Activated naive CD4-positive, alpha-beta T cell treated with anti-CD3 and anti-CD28 coated beads, Interleukin-2, amount 10 ng/mL, durations not matched to agents 7 days and 5 days (primary cell): ENCODE measurements around the gene S100A10.

Experiments
- CTCF ChIA-PET: fragments of 350-600 bp; sonication (Branson Sonifier 250); formaldehyde crosslinking; loops from one replicate; lab custom pipeline; 2021; ENCODE audit warnings: antibody characterized with exemption; lab: Charles Lee
- DNase-seq: peaks from one replicate; pipeline ENCODE4 v3.0.0-alpha.2; 2020
- H3K27ac Mint-ChIP-seq: one replicate; pipeline ENCODE4 v1.8.0; 2021; ENCODE audit warnings: mild to moderate bottlenecking, moderate library complexity, mixed read lengths
- H3K27me3 Mint-ChIP-seq: one replicate; pipeline ENCODE4 v1.8.0; 2021; ENCODE audit warnings: mild to moderate bottlenecking, mixed read lengths
- H3K36me3 Mint-ChIP-seq: one replicate; pipeline ENCODE4 v1.8.0; 2021; ENCODE audit warnings: mixed read lengths
- H3K4me1 Mint-ChIP-seq: one replicate; pipeline ENCODE4 v1.8.0; 2021; ENCODE audit warnings: mixed read lengths
- H3K4me3 Mint-ChIP-seq: one replicate; pipeline ENCODE4 v1.8.0; 2021; ENCODE audit warnings: mild to moderate bottlenecking, moderate library complexity, mixed read lengths
- H3K9me3 Mint-ChIP-seq: one replicate; pipeline ENCODE4 v1.8.0; 2021; ENCODE audit warnings: mixed read lengths

Gene S100A10

GRCh38 chr1:151958959-151959358, 34.7 kb downstream of the S100A10 start:
- Mint-ChIP-seq H3K27me3 (peaks cover 9% of the 10 kb centered on the region), H3K36me3 (no peaks in the 10 kb centered on the region), H3K9me3 (no peaks in the 10 kb centered on the region), H3K4me1 (peaks cover 5% of the 10 kb centered on the region), H3K27ac (no peak overlapping the region), H3K4me3 (no peak overlapping the region)
- CTCF ChIA-PET, result no interaction called here
- DNase-seq, result no peak

GRCh38 chr1:151956957-151957497, 36.6 kb downstream of the S100A10 start:
- Mint-ChIP-seq H3K4me3 (no peak overlapping the region), H3K4me1 (peaks cover 5% of the 10 kb centered on the region), H3K27me3 (peaks cover 13% of the 10 kb centered on the region), H3K36me3 (no peaks in the 10 kb centered on the region), H3K9me3 (no peaks in the 10 kb centered on the region), H3K27ac (no peak overlapping the region)
- CTCF ChIA-PET, result no interaction called here
- DNase-seq, result no peak

GRCh38 chr1:151953409-151954094, 40.1 kb downstream of the S100A10 start:
- H3K27ac Mint-ChIP-seq, result no peak overlapping the region
- H3K36me3 Mint-ChIP-seq, result no peaks in the 10 kb centered on the region
- no peaks in the 10 kb centered on the region for H3K4me1 Mint-ChIP-seq
- DNase-seq, result no peak
- peaks cover 25% of the 10 kb centered on the region for H3K27me3 Mint-ChIP-seq
- no peak overlapping the region for H3K4me3 Mint-ChIP-seq
- CTCF ChIA-PET, result interaction anchor here (1.2 to 2.0 kb wide), 4 partner anchors 14 to 48 kb away, joined by 3 to 9 read pairs (median 6); no protein-coding TSS in a partner anchor
- no peaks in the 10 kb centered on the region for H3K9me3 Mint-ChIP-seq

- no peak for DNase-seq
- Mint-ChIP-seq H3K4me3 (no peak overlapping the region), H3K9me3 (no peaks in the 10 kb centered on the region), H3K36me3 (no peaks in the 10 kb centered on the region), H3K27ac (no peak overlapping the region), H3K27me3 (peaks cover 25% of the 10 kb centered on the region), H3K4me1 (no peaks in the 10 kb centered on the region)
- CTCF ChIA-PET, result interaction anchor here (0.6 to 2.0 kb wide), 6 partner anchors 12 to 61 kb away, joined by 3 to 9 read pairs (median 4); no protein-coding TSS in a partner anchor
Observed at GRCh38 chr1:151952811-151953210, 40.8 kb downstream of the S100A10 start.

GRCh38 chr1:151949371-151950193, 44.1 kb downstream of the S100A10 start:
- Mint-ChIP-seq H3K27ac (no peak overlapping the region), H3K27me3 (peaks cover 23% of the 10 kb centered on the region), H3K4me3 (no peak overlapping the region), H3K36me3 (no peaks in the 10 kb centered on the region), H3K9me3 (no peaks in the 10 kb centered on the region), H3K4me1 (peaks cover 23% of the 10 kb centered on the region)
- DNase-seq, result no peak
- CTCF ChIA-PET, result interaction anchor here (1.0 to 2.8 kb wide), 5 partner anchors 8 to 48 kb away, joined by 3 to 14 read pairs (median 5); no protein-coding TSS in a partner anchor

GRCh38 chr1:151948506-151948905, 45.2 kb downstream of the S100A10 start:
- no peak for DNase-seq
- Mint-ChIP-seq H3K27me3 (peaks cover 21% of the 10 kb centered on the region), H3K9me3 (no peaks in the 10 kb centered on the region), H3K4me1 (peaks cover 25% of the 10 kb centered on the region), H3K4me3 (no peak overlapping the region), H3K27ac (no peak overlapping the region), H3K36me3 (no peaks in the 10 kb centered on the region)
- CTCF ChIA-PET, result interaction anchor here (1.9 to 2.8 kb wide), 2 partner anchors 9 to 19 kb away, joined by 4 to 14 read pairs; no protein-coding TSS in a partner anchor

GRCh38 chr1:151947140-151947539, 46.5 kb downstream of the S100A10 start:
- CTCF ChIA-PET, result interaction anchor here (0.7 to 1.1 kb wide), 2 partner anchors 9 to 14 kb away, joined by 3 to 4 read pairs; no protein-coding TSS in a partner anchor

GRCh38 chr1:151945725-151946722, 47.6 kb downstream of the S100A10 start:
- Mint-ChIP-seq H3K27me3 (peaks cover 13% of the 10 kb centered on the region), H3K9me3 (no peaks in the 10 kb centered on the region), H3K4me1 (peaks cover 25% of the 10 kb centered on the region), H3K36me3 (no peaks in the 10 kb centered on the region), H3K27ac (peak overlapping the region; percentile 47), H3K4me3 (no peak overlapping the region)
- CTCF ChIA-PET, result interaction anchor here (0.5 to 1.4 kb wide), 5 partner anchors 8 to 1342 kb away, joined by 3 to 4 read pairs (median 3); no protein-coding TSS in a partner anchor
- peak; percentile 77 for DNase-seq

More at GRCh38 chr1:151947140-151947539, 46.5 kb downstream of the S100A10 start:
- no peak overlapping the region for H3K27ac Mint-ChIP-seq
- no peaks in the 10 kb centered on the region for H3K9me3 Mint-ChIP-seq
- H3K27me3 Mint-ChIP-seq, result peaks cover 16% of the 10 kb centered on the region
- DNase-seq, result no peak
- H3K4me3 Mint-ChIP-seq, result no peak overlapping the region
- H3K36me3 Mint-ChIP-seq, result no peaks in the 10 kb centered on the region
- peaks cover 25% of the 10 kb centered on the region for H3K4me1 Mint-ChIP-seq

- Mint-ChIP-seq H3K27ac (peak overlapping the region; percentile 47), H3K4me3 (no peak overlapping the region), H3K27me3 (peaks cover 4% of the 10 kb centered on the region), H3K9me3 (no peaks in the 10 kb centered on the region), H3K4me1 (peaks cover 25% of the 10 kb centered on the region), H3K36me3 (no peaks in the 10 kb centered on the region)
- DNase-seq, result no peak
- CTCF ChIA-PET, result interaction anchor here (0.5 to 1.4 kb wide), 3 partner anchors 10 to 1343 kb away, joined by 3 to 4 read pairs (median 3); no protein-coding TSS in a partner anchor
Observed at GRCh38 chr1:151944857-151945575, 48.6 kb downstream of the S100A10 start.

- no peak overlapping the region for H3K27ac Mint-ChIP-seq
- no peak for DNase-seq
- H3K4me3 Mint-ChIP-seq, result no peak overlapping the region
- CTCF ChIA-PET, result interaction anchor here (1.4 kb wide), 1 partner anchor 21 kb away, joined by 3 read pairs; no protein-coding TSS in a partner anchor
- H3K36me3 Mint-ChIP-seq, result no peaks in the 10 kb centered on the region
- H3K27me3 Mint-ChIP-seq, result peaks cover 3% of the 10 kb centered on the region
- no peaks in the 10 kb centered on the region for H3K9me3 Mint-ChIP-seq
- peaks cover 25% of the 10 kb centered on the region for H3K4me1 Mint-ChIP-seq
Observed at GRCh38 chr1:151944126-151944856, 49.4 kb downstream of the S100A10 start.

- CTCF ChIA-PET, result no interaction called here
- DNase-seq, result no peak
- Mint-ChIP-seq H3K27me3 (peaks cover 3% of the 10 kb centered on the region), H3K9me3 (no peaks in the 10 kb centered on the region), H3K36me3 (no peaks in the 10 kb centered on the region), H3K4me3 (no peak overlapping the region), H3K4me1 (peaks cover 25% of the 10 kb centered on the region), H3K27ac (no peak overlapping the region)
Observed at GRCh38 chr1:151943591-151943990, 50.1 kb downstream of the S100A10 start.

GRCh38 chr1:151942882-151943281, 50.8 kb downstream of the S100A10 start:
- H3K27ac Mint-ChIP-seq, result no peak overlapping the region
- peaks cover 3% of the 10 kb centered on the region for H3K27me3 Mint-ChIP-seq
- no peaks in the 10 kb centered on the region for H3K36me3 Mint-ChIP-seq
- DNase-seq, result no peak
- CTCF ChIA-PET, result no interaction called here
- no peak overlapping the region for H3K4me3 Mint-ChIP-seq
- H3K9me3 Mint-ChIP-seq, result no peaks in the 10 kb centered on the region
- peaks cover 25% of the 10 kb centered on the region for H3K4me1 Mint-ChIP-seq
